HG02938 (cell line): Measurements from ENCODE around the gene DNAJC7.
"Not testable (repeated sequence)": the region's sequence is repeated elsewhere in the genome, so short reads cannot be mapped to it uniquely, and the experiment has no call there.

ENCODE experiments used
- ATAC-seq: cut with Tn5 transposase; IDR thresholded peaks from one replicate; pipeline ENCODE4 v1.9.1; 2021; ENCODE audit warnings: mild to moderate bottlenecking, moderate library complexity; ENCODE audit not compliant: unreplicated experiment

DNAJC7 gene

DNA sequence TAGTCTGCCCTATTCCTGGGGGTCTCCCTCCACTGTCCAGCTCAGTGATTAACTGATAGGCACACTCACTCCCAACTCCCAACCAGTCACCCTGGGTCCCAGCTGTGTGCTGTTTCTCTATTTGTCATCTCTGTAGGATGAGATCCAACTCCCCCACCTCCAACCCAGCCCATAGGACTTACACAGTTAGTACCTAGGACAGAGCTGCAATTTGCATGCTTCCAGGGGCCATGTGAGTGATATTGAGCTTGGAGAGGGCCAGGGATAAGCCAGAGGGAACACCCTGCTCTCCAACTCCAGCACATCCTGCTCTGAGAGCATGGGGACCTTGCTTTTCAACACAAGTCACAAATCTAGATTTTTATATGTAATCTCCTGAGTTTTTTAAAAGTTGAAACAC is 24.4 kb upstream of the DNAJC7 start:
- ATAC-seq: no peak

DNA sequence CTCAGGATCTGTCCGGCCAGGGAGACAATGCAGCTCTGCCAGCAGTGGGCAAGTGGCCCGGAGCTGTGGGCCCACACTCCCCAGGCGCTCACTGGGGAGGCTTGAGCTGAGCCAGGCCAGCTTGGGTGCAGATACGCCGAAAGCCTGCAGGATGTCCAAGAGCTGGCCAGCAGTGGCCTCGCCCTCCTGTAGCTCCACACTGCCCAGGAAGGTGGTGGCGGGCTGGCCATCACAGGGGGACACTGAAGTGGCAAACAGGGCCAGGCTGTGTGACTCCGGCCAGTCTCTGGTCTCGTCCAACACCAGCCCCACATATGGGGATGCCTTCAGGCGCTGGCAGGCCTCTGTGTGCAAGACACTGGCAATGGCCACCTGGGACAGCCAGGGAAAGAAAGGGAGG is 23.6 kb upstream of the DNAJC7 start:
- no peak for ATAC-seq

DNA sequence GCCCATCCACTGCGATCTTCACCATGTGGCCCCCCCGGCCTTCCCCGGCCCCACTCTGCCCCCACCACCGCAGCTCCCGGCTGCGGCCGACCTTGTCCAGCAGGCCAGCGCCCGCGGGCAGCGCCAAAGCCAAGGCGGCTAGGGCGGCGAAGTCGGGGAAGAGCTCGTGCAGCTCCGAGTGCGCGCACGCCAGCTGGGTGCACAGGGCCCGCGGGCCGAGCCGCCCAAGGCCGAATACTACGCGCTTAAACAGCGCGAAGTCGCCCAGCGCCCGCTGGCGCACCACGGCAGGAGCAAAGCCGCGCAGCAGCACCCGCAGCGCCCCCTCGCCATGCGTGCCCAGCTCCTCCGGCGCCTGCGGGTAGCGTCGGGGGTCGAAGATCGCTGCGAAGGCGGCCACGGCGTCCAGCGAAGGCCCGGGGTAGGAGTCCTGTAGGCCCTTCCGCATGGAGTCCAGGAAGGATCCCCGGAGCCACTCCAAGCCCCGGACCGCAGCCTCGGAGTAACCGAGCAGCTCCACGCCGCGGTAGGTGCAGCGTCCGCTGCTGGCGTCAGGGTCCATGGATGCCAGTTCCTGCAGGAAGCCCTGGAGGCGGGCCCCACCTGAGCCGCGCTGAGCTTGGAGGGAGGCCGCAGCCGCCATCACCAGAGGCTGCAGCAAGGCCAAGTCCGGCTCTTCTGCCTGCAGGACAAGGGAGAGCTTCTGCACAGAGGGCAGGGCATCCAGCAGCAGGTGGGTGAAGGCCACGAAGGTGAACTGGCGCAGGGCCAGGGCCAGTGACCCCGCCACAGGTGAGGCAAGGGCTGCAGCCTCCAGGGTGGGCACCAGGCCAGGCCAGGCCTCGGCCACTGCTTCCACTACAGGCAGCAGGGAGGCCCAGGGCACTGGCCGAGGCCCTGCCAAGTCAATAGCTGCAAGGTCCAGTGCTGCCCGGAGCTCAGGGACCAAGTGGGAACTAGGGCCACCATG is 22.8 kb upstream of the DNAJC7 start:
- no peak for ATAC-seq

DNA sequence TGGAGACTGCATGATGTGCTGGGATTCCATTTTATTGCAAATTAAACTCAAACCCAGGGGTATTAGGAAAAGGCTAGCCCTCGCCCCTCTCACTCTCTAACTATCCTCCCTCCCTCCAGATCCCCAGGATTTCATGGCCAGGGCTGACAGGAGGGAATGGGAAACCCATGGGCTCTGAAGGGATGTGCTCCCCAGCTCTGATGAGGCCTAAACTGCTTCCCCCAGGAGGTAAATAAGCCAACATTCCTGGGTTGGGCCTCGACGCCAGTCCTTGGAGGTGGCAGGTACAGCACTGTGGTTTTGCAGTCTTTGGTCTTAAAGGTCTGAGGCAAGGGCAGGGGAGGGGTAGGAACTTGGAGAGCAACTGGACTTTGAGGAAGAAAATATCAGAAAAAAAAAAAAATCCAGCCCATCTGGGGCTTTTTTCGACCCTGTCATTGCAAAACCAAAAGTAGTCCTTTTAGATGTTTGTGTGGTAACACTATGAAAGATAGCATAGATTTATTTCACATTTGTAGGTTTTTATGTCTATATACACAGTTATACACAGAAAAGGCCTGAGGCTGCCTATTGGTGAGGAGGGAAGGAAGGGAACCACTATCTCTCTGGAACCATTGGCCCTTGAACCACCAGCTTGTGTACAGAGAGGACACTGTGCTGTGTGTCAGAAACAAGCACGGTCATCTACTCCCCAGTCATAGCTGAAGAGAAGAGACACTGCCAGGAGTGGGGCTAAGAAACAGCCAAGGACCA is 21.2 kb upstream of the DNAJC7 start:
- no peak for ATAC-seq

DNA sequence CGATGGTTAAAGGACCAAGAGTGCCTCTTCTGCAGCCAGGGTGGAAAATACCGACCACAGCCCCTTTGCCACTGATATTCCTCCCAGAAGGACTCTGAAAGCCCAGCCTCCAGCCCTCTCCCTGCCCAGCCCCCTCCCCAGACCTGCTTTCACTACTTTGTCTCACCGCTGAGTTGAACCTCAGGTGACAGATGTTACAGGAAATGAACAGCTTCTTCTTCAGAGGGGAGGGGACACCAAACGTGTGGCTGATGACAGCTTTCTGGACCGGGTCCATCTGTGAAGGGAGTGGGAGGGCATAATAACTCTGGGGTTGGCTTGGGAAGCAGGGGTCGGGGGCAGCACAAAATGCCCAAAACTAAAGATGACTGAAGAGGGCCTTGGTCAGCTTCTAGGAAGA is 16.8 kb upstream of the DNAJC7 start:
- ATAC-seq: no peak

DNA sequence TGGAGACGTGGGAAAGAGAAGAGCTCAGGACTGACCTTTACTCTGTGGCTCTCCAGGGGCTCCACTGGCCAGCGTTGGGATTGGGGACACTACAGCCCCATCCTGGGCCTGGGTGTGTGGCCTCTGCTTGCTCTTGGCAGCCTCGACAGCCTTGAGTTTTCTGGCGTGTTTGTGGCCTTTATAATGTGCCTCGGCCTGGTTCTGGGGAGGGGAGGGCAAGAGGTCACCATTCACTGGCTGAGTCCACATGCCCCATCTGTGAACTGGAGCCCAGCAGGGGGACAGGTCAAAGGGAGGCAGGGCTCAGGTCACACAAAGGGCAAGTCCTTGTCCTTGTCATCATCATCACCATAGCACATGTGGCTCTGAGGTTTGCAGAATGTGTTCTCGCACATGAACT is 14.3 kb upstream of the DNAJC7 start:
- no peak for ATAC-seq

DNA sequence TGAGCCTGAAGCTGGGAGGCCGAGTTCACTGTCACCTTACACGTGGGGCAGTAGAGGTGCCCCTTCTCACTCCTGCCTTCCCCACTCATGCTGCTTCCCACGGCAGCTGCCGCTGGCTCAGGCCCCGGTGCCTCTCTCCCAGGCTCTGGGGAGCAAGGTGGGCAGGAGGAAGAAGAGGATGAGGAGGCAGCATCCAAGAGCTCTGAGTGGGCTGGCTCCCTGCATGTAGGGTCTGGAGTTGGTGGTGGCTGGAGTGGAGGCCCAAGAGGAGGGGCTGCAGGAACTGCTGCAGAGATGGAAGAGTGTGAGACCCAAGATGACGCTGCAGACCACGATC is 11.5 kb upstream of the DNAJC7 start:
- no peak for ATAC-seq

DNA sequence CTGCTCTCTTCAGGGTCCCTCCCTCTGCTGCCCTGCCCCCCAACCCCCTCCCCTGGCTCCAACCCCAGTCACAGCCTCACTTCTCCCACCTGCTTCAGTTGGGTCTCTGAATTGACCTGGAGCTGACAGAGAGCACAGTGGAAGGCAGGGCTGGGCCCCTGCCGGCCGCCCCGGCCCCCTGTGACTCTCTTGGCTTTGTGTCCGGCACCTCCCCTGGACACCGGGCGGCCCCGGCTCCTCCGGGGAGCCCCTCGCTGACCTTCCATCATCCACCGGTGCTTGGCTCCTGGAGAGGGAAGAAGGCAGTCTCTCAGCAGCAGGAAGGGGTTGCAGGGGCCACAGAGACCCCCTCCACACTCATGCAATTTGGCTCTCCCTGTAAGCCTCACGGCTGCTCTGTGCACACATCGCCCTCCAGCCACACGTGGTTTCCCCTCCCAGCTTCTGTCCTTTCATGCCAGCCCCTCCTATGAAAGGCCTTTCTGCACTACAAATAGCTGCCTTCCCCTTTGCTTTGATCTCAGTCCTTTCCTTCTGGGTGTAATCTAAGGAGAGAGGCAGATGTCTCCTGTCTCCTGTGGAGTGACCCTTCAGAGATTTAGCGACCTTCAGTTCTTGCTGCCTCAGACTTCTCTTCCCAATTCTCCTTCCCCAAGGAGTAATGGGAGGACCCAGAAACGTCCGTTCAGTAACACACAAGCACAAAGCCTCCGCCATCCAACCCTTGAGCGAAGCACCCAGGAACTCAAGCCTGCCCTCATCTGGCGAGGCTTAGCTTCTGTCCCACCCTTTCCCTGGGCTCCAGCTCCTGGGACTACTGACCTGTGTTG is 10.9 kb upstream of the DNAJC7 start:
- ATAC-seq: no peak

DNA sequence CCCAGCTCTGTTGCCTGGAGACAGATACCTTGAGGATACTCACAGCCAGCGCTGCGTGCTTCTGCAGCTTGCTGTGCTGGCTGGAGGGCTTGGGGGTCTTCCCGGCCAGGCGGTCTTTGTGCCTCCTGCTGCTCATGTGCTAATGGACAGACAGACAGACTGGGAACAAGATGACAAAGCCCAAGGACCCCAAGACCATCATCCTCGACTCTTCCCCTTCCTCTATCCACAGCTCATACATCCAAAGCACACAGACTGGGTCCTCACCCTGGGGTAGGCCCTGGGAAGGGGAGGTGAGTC is 10.3 kb upstream of the DNAJC7 start:
- ATAC-seq: no peak

DNA sequence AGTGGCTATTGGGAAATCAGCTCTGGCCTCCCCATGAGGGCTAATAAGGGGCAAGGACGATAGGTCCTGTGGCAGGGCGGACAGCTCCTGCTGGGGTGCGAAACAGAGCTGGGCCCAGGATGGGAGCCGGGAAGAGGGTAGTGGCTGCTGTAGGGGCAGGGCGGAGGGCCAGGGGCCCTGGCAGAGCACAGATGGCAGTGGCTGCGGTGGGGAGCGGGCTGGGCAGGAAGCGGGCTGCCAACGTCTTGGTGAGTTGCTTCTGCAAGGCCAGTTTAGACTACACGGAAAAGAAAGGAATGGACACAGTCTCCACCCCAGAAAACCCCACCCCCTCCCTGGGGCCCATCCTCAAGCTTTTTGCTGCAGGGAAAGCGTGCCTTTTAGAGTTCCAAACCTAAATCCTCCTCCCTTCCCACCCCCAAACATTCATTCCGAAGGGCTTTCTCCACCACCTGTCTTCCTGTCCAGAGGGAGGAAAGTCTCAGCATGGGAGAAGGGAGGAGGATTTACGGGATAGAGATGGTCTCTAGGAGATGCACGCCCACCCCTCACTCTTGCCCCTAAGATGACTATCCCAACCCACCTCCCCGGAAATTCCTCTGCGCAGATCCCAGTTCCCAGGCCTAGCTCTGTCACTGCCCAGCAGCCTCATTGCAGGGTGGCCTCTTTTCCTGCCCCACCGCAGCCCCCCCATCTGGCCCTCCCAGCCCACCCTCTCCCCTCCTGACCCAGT is 9.8 kb upstream of the DNAJC7 start:
- no peak for ATAC-seq

DNA sequence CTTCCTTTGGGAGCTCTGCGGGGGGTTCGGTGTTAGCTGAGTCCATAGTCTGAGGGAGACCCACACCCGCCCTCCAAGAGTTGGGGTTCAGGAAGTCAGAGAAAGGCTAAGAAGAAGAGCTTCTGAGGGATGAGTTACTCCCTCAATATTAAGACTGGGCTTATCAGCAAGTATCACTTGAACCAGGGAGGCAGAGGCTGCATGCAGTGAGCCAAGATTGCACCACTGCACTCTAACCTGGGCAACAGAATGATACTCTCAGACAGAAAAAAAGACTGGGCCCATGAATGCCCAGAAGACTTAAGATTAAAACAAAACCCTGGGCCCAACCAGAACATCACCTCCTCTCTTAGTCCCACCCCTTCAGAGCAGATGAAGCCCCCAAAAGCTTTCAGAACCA is 8.7 kb upstream of the DNAJC7 start:
- ATAC-seq: no peak

DNA sequence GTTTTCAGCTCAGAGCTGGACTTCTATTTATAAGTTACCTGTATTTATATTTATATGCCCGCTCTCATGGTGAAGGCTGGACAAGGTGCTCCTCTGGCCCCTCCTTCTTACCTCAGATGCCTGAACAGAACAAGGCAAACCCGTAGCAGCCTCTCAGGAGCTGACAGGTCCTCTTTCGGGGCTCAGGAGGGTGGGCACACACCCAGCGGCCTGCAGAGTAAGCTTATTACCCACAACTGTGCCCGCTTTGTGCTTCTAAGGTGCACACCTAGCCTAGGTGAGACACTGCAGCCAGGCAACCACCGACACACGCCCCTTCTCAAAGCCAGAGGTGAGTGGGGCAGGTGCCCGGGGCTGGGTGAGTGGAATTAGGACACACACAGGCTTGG is 7.9 kb upstream of the DNAJC7 start:
- ATAC-seq: no peak

DNA sequence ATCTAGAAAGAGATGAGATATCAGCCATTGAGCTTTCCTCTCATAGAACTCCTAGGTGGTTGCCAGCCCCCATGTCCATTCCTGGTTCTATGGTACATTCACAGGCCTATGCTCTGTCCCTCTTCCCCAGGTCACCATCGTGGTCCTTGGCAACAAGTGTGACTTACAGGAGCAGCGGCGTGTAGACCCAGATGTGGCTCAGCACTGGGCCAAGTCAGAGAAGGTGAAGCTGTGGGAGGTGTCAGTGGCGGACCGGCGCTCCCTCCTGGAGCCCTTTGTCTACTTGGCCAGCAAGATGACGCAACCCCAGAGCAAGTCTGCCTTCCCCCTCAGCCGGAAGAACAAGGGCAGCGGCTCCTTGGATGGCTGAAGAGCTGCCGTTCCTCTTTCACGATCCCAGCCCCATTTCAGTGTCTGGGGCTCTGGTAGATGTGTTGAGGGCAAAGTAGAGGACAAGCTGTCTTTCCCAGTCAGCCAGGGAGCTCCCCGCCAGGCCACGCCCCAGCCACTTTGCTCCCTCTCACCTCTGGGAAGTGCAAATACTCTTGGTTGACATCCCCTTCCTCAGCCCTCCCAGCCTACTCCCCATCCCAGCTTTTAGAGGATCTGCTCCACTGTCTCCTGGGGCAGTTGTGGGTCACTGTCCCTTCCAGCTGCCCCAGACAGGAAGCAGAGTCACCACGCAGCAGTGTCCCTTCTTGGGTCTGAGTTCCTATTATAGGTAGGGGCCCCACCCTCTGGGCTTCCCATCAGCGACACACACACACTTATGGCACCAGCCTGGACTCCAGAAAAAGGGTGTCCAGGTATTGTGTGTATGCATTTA is 6.5 kb upstream of the DNAJC7 start:
- ATAC-seq: no peak

DNA sequence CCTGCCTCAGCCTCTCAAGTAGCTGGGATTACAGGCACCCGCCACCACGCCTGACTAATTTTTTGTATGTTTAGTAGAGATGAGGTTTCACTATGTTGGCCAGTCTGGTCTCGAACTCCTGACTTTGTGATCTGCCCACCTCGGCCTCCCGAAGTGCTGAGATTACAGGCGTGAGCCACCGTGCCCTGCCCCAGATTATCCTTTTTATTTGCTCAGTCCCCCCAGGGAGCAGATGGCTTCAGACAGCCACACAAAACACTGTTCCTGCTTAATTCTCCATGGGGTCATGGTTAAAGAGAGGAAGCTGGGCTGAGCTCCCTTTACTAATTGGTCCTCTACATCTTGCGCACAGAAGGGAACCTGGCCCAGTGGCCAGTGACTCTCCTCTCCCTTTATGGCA is 3.6 kb upstream of the DNAJC7 start:
- not testable (repeated sequence) for ATAC-seq

DNA sequence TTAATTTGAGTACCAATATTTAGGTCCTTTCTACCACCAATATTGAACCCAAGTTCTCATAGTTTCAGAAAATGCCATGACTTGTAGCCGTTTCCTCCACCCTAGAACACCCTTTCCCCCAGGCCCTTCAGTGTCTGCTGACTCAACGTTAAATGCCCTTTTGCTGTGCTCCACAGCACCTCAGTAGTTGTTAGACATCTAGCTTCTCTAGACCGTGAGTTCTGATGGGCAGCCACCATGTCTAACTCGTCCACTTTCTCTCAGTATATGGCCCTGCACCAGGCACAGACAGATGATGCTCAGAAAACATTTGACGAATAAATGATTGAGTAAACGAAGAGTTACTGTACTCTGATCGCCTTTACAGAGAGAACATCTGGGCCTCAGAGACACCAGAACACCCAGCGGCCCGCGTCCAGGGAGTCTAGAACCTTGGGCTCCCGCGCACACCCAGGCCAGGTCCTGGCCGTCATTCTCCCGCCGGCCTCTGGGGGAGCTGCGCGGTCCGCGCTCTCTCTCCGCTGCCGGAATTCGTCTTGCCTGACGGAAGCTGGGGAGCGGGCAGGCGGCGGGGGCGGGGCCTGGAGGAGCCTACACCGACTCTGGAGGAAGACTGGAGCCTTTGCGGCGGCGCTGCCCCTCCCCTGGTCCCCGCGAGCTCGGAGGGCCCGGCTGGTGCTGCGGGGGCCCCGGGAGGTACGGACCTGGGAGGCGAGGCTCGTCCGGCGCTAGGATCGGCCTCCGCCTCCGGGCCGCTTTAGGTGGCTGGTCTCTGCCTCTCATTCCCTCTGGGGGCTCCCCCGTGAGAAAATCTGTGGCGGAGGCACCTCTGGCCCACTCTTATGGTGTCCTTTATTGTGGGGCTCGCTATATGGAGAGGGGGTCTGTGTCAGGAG is 2.5 kb upstream of the DNAJC7 start, which contains the start of gene NKIRAS2:
Gene NKIRAS2, plus strand, starts transcription at position 582 of the 896 bp plus-strand sequence. CDS start 1,488 bp downstream, outside the sequence.
- peak; percentile 51 for ATAC-seq

DNA sequence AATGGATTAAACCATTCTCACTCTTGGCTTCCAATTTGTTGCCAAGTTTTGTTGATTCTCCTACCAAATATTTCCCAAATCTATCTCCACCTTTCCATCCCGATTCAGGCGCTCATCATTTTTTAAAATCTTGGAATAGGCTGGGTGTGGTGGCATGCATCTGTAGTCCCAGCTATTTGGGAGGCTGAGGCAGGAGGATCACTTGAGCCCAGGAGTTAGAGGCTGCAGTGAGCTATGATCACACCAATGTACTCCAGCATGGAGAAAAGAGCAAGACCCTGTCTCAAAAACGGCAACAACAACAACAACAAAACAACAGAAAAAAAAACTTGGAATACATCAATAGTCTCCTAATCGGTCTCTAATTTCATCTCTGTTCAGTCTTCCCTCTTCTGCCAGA is 1.7 kb upstream of the DNAJC7 start:
- no peak for ATAC-seq

DNA sequence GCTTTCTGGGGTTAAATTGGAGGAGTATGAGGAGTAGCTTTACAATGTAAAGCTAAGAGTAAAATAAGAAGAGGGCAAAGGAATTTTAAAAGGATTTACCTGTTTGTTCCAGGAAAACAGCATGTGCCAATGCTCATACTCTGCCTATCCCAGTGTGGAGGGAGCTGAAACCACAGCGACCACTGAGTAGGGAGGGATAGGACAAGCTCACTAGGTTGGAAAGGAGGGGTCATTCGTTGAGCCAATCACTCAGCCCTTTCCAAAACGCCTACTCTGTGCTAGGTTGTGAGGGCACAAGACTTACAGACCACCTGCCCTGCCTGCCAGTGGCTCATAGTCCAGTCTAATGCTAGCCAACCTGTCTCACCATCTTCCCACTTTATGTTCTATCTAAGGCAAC is 1.1 kb upstream of the DNAJC7 start:
- no peak for ATAC-seq

DNA sequence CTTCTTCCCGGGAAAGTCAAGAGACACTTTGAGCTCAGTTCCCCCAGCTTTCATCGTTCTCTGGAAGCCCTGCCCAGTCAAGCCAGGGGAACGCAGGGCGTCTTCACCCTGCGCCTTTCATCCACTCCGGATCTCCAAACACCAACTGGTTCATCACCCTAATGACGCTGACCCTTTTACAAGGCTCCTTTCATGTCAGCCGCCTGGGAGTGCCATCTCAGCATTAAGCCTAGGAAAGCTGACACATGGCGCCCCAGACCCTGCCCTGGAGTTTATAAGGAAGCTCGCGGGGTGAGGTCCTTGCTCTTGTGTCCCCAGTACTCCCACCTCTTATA is 594 bp upstream of the DNAJC7 start:
- ATAC-seq: no peak

DNA sequence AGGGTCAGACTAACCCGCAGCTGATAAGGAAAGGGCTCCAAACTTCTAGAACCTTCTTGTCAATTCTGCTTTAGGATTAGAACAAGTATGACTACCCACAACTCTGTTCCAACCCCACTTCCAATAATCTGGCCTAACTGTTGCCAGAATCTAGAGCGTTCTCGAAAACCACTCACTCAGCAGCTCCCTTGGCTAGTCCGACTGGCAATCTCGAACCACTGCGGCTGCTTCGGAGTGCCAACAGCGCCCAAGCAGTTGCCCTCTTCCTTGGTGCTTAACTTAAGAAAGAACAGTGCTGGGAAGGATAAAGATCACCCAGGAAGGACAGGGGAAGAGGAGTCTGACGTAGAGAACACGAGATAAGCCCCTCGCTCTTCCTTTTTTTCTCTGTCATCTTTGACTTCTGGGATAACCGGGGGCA is 818 bp downstream of the DNAJC7 start:
- no peak for ATAC-seq
